Measurements from ENCODE around the gene KRTDAP.
A peak's percentile ranks its signal among the peaks of the same experiment; 100 is the strongest.

The KRTDAP gene

DNA sequence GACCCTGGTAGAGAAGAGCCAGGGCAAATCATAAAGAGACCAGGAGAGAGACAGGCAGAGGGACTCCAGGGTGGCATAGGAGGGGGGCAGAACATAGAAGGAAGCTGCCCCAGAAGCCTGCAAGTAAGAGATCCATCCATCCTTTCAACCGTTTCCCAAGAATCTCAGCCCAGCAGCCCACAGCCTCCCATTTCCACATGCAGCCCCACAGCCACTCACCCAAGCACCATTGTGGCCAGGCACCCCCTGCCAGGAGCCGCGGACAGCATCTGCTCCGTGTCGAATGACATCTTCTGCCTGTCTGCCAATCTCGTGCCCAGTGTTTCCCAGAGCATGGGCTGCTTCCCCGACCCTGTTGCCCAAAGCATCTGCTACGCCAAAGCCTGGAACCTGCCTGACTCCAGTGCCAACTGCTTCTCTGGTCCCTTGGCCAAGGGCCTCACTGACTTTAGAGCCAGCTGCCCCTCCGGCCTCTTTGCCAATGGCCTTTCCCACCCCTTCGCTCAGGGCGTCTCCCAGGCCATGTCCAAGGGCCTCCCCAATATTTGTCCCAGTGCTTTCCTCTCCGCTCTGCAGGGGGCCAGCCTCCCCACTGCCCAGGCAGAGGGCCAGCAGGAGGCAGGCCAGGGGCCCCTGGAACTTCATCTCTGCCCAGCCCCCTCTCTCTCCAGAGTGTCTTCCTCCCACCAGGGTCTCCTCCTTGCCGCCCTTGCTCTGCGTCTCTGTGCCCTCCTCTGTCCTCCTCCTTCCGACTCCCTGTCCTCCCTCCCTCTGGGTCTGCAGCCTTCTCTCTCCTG lies 22.8 kb upstream of the KRTDAP start:
- DNase-seq, result no peak

DNA sequence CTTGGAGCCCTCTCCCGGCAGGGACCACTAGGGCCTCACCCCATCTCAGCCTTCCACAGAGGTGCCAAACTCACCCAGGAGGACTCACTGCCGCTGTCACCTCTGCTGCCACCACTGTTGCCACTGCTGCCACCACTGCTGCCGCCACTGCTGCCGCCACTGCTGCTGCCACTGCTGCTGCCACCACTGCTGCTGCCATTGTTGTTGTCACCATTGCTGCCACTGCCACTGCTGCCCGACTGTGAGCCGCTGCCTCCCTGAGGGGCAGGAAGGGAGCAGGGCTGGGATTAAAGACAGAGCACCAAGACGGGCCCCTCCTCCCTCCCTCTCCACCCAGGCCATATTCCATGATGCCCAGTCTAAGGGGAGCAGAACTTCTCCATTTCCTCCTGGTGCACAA lies 21.1 kb upstream of the KRTDAP start:
- no peak for DNase-seq

DNA sequence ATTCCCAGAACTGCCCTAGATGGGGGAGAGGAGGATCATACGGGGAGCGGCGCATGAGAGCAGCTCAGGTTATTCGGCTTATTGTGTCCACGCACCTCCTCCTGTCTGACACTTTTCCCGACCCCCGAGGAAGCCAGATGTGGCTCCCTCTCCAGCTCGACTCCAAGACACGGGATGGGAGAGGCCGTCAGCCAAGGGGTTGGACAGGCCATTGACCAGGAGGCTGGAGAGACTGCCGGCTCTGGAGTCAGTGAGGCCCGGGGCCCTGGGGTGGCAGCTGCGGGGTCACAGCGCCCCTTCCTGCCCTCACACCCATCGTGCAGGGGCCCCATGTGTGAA lies 20.3 kb upstream of the KRTDAP start:
- DNase-seq, result no peak

DNA sequence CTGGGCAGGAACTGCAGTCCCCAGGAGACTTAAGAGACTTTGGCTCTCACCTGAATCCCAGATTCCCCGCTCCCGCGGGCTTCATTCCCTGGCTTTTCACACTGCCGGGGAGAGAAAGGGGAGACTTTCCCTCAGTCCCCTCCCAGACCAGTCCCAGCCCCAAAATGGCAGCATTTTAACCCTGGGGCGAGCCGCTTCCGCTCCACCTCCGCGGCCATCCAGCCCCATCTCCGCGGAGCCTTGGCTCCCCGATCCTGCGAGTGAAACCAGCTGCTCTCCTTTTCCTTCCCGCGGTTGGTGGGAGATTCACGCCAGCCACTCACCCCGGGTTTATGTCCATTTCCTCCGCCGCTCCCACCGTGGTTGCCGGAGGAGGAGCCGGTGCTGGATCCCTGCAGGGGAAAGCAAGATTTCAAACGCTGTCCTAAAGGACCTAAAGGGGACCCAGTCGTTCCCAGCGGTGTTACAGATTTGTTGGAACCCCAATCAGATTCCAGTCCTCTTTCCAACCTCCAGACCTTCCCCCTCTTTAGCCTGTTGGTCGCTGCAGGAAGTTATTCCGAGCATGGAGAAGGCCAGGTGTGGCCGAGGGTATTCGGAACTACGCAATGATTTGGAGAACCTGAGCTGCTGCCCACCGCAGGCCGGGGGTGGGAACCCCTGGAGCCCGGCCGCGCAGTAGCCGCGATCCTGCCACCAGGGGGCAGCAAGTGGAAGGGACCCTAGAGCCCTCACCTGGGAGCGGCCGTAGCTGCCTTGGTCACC lies 19.8 kb upstream of the KRTDAP start:
- no peak for DNase-seq

DNA sequence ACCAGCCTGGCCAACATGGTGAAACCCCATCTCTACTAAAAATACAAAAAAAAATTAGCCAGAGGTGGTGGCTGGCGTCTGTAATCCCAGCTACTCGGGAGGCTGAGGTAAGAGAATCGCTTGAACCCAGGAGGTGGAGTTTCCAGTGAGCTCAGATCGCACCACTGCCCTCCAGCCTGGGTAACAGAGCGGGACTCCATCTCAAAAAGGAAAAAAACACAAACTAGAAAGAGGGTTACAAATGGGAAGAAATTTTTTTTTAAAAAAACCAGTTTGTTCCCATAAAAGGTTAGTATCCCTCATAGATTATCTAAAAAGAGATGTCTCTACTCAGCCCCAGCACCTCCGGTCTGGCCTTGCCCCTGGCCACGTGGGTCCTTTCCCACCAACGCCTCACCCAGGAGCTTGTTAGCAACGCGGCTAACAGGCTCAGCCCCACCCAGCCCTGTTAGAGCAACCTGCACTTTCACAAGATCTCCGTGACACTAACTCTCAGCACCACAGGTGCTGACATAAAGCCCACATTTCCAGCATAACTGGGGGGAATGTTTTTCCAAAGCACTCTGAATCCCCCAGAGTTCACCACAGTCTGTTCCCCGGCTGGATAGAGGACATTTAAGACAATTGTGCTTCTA lies 18.9 kb upstream of the KRTDAP start:
- DNase-seq, result no peak

DNA sequence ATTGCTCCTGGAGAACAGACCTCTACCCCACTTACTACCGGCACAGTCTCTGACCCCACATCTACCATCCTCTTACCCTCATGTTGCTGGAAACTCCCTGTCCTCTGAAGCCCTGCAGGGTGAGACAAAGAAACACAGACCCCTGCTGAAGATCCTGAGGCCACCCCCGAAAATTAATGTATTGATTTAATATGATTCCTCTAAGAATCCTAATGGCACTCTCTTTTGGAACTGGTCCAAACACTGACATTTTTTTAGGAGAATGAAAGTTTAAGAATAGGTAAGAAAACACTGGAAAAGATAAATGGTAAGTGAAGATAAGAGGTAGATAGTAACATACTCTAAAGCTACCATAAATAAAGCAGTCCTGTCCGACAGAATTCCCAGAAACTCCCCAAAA lies 17.9 kb upstream of the KRTDAP start:
- no peak for DNase-seq

DNA sequence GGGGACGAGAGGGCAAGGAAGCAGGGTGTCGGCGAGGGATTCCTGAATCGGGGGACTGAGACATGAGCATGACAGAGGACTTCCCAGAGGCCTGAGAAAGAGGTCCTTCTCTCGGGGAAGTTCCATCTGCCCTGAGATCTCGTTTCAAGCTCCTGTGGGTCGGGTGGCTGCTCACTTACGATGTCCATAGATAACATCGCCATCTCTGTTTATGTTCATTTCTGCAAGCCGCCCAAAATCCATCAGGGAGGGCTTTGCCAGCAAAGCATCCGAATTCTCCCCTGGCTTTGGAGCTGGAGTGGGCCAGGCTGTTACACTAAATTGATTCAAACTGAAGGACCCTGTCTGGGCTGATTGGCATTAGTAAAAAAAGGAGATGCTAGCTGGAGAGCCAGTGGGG lies 17.3 kb upstream of the KRTDAP start:
- DNase-seq, result no peak

DNA sequence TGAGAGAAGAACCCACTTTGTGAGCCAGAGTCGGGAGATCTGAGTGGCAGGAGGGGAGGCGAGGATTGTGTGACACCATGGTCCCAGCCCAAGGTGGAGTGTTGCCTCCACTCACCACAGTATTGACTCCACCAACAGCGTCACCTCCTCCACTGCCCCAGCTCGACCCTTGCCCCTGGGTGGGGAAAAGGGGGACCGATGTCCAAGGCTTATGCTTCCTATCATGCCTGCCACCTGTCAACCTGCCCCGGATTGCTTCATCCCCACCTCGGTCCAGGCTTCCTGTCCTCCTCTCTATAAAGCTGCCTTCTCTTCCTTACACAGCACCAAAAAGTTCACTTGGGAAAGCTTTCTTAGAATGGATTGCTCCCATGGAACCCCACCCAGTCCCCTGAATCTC lies 15.7 kb upstream of the KRTDAP start:
- DNase-seq, result no peak

DNA sequence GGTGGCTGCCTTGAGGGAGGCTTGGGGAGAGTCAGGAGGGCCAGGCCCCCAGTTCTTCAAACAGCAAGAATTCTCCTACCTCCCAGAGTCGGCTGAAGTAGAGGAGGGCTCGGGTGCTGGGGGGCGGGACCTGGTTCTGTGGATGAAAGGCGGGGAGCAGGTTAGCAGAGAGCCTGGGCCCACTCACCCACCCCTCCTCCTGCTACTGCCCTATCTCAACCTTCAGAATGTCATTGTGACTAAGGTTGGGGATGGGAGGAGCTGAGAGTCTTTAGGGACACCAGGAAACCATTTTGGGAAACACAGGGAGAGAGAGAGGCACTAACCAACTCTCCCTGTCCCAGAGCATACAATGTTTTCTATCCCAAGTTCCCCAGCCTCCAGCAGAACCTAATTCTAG lies 12.5 kb upstream of the KRTDAP start:
- no peak for DNase-seq

DNA sequence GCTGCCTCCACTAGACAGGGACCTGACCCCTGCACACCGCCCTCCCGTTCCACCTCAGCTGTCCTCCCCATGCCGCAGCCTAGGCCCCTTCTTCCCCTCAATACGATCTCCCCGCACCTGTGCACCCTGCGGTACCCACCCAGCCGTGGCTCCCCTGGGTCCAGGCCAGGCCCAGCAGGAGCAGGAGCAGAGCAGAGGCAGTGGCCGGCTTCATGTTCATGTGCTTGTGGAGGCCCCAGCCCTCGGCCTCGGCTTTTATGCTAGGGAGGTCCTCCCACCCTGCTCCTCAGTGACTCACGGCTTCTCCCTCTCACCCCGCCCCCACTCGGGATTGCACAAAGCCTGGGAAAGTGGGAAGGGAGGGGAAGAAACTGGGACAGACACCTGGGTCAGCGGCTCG lies 11.4 kb upstream of the KRTDAP start:
- DNase-seq, result no peak

DNA sequence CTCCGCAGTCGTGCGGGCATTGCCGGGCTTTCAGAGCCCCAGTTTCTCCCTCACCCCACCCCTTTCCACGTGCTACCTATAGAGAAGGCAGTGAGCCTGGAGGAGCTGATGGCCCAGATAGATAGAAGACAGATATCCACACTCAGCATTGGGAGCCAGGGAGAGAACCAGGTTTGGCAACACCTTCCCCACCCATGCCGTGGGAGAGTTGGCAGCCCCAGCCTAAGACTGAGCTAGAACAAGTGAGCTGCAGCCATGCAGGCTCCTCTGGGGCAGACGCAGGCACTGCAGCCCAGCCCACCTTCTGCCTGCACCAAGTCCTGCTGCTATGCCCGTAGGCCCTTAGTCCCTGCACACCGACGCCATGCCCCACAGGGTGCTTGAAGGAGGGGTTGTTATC lies 10.3 kb upstream of the KRTDAP start:
- DNase-seq, result no peak

DNA sequence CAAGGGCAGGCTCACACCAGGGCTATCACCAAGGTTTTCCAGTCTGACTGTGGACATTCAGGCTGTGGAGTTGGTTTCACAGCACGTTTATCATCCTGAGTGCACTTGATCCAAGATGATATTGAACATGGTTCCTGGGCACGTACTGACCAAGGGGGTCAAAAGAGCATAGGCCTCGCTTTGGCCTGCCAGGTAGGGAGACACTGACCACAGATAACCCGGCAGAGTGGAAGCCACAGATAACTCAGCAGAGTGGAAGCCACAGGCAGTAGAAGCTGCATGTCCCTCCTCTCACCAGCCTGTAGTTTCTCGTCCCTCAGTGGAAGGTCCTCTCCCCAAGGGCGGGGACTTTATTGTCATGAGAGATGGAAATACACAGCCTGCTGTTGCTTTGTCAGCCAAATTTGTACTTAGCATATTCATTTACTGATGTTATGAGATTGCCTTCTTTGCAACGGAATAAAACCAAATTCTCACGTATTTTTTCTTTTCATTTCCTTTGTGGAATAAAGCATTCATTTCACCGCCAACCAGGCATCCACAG lies 8.8 kb upstream of the KRTDAP start:
- DNase-seq, result no peak

DNA sequence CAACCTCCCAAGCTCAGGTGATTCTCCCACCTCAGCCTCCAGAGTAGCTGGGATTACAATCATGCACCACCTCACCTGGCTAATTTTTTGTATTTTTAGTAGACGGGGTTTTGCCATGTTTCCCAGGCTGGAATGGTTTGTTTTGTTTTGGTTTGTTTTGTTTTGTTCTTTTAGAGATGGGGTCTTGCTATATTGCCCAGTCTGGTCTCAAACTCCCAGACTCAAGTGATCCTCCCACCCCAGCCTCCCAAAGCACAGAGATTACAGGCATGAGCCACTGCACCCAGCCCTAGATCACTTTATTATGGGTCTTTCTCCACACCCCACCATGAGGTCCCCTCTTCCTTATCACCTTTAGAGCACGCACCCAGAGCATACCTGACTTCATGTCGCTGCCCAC lies 8.0 kb upstream of the KRTDAP start:
- DNase-seq, result no peak

DNA sequence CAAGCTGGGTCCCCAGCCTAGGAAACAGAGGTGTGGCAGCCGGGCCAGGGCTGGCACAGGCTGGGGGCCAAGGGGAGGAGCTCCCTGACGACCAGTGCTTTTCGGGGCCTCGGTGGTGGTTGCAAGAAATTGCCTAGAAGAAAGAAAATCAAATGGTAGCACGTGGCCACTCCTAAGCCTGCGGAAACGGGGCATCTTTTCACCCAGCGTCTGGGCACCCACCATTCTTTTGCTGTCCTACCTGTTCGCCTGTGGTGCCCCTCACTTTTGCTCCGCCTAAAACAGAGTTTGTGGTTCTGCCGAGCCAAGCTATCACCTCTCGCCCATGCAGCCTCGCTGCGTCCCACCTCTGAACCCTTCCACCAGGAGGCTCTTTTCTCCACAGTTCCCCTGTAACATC lies 7.1 kb upstream of the KRTDAP start:
- DNase-seq, result no peak

DNA sequence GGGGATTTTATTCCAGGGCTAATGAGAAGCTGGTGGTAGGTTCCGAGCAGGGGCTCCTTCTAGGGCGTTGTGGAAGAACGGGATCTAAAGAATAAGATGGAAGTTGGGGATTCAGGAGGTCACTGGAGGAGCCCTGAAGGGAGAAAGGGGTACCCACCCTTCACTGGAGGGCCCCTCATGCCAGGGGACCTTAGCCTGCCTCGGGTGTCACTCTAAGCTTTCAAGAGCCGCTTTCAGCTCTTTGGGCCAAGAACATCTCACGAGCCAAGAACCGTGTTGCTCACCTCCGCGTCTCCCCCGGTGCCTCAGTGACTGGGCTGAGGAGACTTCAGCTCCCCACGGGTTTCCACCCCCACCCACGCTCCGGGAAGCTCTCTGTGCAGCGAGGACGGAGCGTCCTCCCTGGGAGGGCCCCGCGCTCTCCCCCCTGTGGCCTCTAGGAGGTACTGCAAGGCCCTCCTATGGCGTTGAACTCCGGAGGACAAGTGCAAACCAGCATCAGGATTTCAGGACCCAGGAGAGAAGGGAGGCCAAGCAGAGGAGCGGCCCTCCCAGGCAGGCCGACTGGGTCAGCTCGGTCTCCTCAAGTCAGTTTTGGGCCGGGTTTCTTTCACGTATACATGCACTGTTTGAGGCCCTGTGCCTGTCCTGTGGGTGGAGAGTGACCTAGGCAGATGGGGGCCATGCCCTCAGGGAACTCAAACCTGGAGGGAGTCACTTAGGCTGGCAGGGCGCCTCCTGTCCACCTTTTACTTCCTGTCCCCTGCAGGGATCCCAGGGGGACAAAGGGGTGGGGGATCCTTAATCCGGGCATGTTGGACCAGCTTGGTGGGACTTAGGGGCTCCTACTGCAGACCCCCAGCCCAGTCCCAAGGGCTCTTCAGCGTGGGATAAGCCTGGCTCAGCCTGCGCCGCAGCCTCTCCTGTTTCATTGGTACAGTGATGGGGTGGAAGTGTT lies 5.1 kb upstream of the KRTDAP start:
- DNase-seq, result peak; percentile 34

DNA sequence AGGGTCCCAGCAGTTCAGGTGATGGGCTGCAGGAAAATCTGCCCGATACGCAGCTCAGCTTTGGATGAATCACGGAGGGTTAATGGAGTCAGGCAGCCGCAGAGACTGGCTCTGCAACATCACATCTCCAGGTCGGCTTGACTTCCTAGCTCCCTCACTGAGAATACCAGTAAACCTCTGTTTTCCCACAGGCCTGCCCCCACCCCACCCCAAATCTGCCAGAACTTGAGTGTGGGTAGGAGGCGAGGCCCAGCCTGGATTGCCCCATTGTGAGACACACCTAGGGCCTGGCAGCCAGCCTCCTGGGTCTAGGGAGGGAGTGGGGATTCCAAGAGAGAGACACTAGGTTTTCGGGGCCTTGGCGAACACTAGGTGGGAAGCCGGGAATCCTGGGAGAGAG lies 3.7 kb upstream of the KRTDAP start:
- DNase-seq, result no peak

DNA sequence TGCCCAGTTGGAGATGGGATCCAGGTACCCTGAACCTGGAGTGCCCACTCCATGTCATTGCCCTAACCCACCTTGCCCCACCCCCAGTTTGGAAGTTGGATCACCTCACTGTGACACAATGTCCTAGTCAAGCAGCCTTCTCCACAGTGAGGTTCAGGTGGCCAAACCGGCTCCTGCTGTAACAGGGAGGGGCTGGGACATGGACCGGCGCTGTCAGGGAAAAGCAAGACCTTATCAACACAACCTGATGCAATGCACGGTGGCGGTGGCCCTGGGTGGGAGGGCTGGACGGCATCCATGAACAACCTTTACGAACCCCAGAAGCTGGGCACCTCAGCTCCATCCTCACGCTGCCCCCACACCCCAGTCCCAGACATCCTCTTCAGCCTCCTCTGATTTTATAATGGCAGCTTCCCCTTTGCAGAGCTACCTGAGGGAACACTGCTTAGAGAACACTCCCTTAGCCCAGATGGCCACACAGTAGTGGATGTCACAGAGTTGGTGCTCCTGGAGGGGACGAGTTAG lies 1.6 kb upstream of the KRTDAP start:
- no peak for DNase-seq

DNA sequence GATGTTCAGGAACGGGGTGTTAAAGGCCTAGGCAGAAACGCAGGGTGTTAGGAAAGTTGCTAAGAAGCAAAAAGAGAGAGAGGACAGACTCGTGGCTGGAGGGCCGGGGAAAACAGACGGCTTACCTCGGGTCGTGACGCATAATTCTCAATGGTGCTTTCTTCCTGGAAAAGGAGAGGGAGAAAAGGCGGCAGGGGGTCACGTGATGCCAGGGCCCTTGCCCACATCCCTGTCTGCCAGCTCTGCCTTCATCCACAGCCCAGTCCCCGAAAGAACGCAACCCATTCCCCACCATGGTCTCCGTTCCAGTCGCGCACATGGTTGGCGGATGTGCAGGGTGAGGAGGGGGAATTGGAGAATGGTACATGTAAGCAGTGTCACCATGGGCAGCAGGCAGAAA lies 1.6 kb downstream of the KRTDAP start:
- DNase-seq, result no peak

DNA sequence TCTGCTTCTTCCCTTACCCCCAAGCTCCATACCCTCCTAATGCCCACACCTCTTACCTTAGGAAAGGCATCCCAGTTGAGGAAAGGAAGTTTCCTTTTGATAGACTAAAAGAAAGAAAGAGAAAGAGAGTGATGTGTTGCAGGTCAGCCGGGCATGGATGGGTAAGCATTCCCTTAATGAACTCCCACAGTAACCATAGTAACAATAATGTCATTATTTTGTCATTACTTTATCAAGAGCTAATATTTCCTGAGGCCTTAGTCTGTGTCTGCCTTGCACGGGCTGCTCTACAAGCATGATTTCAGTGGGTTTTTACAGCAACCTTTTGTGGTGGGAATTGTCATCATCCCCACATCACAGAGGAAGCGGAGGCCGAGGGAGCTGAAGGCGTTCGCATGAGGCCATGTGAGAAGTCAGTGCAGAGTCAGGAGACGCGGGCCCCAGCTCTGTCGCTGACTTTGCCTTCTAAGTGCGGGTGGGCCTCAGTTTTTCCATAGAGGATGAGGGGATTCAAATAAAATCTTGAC lies 2.5 kb downstream of the KRTDAP start:
- no peak for DNase-seq

DNA sequence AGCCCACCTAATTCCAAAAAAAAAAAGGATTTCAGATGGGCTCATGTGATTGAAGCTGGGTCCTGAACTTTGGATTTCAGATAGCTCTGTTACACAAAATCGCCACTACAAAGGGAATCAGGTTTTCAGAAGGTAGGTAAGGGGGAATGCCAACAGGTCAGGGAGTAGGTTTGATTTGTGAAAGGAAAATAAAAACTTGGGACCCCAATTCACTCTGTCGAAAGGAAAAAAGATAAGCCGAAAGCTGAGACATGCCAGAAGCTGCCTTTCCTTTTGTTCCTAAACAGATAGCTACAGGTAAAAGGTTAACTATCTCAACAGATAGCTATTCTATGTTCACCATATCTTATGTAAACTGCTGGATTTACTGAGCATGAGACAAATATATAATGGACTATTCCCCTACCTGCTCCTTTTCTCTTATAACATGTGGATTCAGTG lies 4.0 kb downstream of the KRTDAP start:
- no peak for DNase-seq

DNA sequence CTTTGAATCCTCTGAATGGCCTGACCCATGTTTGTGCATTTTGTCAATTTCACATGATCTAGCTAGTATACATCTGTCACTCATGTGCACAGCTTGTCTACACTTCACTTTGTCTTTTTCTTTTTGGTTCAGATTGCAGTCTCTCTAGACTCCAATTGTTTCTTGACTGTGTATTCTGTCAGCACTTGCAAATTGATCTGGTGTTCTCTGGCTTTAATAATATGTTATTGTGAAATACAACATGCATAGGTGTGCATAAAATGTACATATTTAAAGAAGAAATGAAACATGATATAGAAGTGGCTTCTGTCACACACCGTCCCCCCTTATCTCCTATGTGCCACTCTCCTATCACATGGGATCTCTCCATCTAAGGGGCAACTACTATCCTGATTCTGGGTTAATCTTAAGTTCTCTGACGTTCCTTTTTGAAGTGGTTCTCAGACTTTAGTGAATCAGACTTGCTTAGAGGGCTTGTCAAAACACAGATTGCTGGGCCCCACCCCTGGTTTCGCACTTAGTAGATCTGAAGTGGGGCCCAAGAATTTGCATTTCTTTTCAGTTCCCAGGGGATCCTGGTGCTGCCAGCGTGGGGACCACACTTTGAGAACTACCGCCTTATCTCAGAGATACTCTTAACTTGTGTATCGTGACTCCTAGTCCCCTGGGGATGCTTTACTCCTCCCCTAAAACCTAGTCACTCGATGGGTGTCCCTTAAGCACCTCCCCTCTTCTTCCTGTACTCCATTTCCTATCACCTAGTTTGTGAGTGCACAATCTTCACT lies 5.8 kb downstream of the KRTDAP start:
- no peak for DNase-seq

All from GDM1 (cell line).